Inferior parietal cortex (tissue), 1 donor: ENCODE data around the gene EGFL8.
A peak's percentile ranks its signal among the peaks of the same experiment; 100 is the strongest.
"Not testable (repeated sequence)": the region's sequence is repeated elsewhere in the genome, so short reads cannot be mapped to it uniquely, and the experiment has no call there.

ENCODE experiments used
- DNase-seq: peaks from one replicate; pipeline ENCODE4 v3.0.0-alpha.2; 2016; ENCODE audit errors: extremely low spot score

Gene EGFL8

DNA sequence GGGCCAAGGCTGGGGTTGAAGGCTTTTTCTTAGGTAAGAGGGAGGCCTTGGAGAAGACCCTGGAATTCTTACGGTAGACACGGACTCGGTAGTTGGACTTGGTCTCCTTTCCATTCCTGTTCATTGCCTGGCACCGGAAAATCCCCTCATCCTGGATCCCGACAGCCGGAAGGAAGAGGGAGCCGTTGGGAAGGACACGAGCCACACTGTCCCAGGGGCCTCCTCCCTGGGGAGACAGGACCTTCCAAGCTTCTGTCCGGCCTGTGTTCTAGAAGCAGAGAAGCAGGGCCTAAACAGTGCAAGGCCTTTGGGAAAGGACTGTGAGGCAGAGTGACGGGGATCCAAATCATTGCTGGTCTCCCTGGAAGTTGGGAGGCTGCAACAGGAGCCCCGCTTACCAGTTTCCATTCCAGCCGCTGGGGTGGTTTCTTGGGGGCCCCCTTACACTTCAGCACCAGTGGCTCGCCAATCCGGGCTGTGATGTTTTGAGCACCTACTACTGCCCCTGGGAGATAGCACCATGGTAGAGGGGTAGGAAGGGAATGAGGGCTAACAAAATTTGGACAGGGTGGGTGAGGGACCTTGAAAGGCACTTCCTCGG lies 19.2 kb downstream of the EGFL8 start:
- no peak for DNase-seq

DNA sequence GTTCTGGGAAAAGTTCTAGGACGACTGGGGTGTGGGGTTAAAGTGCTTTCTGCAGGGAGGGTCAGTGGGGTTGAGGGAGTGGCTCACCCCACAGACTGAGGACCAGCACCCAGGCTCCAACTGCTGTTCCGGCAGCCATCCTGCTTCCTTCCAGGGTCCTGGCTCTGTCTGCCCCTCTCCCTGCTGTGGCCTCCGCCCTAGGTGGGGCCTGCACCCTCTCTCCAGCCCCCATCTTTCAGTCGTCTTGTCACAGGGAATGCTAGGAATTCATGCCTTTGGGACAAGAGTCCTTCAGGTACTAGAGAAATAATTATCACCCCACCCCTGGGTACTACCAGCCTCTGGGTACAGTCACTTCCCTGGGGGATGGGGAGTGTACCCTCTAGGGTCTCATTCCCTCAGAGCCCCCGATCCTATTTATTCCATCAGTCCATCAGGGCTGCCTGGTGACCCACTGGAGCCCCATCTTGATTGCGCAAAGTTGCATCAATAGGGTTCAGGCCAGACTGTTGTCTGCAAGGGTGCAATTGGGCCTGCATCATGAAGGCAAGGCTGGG lies 19.8 kb downstream of the EGFL8 start, which contains the start of gene AGER:
Gene AGER, minus strand, starts transcription at position 170 of the 557 bp plus-strand sequence. Its CDS starts 31 bp downstream, at position 139.
- DNase-seq = no peak

DNA sequence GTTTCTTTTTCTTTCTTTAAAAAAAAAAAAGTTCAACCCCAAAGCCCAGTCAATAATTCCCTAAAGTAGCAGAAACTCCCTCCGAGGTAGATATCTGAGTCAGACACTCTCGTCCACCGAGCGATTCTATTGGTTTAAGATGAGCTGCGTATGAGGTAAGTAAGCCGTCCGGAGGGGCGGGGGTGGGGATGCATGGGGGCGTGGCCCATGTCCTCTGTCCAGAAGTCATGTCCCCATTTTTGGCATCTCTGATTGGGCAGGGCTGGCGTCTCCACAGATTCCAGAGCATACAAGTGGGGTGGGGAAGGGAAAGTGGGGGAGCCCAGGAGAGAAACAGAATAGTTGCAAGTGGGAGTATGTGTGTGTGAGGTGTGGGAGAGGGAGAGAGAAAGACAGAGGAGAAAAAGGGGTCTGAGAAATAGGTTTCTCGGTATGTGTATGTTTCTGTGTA lies 21.3 kb downstream of the EGFL8 start:
- not testable (repeated sequence) for DNase-seq

DNA sequence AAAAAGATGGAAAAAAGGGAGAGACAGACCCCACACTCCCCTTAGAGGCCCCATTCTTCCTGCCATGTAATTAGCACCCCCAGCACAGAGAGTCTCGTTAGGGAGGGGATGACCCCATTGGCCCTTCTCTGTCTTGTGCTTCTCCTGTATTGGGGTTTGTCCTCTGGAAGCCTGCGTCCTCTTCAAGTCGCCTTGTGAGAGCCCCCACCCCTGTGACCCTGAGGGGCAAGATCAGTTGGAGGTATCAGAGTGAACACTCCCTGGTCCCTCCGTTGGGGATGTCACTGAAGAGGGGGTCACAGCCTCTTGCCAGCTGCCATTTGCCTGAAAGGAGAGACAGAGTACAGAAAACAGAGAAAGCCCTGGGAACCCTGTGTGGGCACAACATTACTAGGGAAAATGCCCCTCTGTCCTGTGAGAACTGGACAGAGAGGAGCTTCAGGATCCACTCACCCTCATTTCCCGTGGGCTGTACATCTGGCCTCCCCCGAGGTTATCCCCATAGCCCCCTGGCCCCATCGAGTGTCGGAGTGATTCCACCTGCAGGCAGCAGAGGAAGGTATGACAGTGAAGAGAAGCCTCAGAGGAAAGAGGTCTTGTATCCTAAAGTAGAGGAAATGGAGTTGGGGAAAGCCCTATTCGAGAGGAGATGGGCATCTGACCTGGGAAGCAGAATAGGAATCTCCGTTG lies 21.9 kb downstream of the EGFL8 start:
- not testable (repeated sequence) for DNase-seq

DNA sequence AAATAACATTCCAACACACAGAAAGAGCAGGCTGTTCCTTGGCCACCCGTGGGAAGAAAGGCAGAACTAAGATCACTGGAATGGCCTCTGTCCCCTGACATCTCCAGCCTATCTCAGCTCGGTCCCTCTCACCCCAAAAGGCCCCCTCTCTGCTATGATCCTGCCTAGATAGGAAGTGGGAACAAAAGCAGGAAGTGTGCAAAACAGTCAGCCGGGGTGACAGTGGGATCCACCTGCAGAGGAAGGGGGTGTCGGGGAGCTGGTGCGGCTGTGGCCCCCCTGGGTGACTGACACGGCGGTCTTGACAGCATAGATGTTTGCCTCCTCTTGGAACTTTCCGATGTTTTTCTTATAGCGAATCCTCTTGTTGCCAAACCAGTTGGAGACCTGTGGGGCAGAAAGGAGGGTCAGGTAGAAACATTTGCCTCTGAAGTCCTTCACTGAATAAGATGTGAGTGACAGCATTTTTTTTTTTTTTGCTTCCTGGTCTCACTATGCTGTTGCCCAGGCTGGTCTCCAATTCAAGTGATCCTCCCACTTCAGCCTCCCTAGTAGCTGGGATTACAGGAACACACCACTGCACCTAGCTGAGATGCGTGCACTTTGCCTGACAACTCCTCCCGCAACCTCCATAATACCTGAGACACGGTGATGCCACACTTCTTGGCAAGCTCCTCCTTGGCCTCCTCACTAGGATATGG lies 22.8 kb downstream of the EGFL8 start:
- no peak for DNase-seq

DNA sequence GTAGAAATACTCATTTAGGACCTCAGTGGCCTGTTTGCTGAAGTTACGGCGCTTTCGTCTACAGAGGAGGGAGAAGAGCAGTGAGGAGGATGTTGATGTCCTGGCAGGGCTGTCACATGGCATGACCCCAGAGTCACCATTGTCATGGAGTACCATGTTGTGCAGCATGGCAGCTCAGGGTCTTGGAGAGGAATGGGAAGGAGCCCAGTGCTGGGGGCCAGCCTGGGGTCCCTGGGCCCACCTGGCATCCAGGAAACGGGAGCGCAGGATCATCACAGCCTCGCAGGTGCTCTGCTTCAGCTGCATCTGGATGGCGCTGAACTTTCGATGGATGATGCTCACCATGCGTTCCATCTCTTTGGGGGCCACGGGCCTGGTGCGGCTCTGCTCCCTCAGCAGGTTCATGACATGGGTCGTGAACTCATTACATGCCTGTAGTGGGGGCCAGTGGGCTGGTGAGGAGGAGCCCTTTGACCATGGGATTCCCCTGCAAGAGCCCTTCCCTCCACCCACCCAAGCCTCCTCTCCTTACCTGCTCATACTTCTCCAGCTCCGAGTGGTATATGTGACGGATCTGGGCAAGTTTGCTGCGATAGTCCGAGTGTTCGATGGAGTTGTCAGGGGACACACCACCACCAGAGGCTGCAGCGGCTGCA lies 23.5 kb downstream of the EGFL8 start:
- not testable (repeated sequence) for DNase-seq

DNA sequence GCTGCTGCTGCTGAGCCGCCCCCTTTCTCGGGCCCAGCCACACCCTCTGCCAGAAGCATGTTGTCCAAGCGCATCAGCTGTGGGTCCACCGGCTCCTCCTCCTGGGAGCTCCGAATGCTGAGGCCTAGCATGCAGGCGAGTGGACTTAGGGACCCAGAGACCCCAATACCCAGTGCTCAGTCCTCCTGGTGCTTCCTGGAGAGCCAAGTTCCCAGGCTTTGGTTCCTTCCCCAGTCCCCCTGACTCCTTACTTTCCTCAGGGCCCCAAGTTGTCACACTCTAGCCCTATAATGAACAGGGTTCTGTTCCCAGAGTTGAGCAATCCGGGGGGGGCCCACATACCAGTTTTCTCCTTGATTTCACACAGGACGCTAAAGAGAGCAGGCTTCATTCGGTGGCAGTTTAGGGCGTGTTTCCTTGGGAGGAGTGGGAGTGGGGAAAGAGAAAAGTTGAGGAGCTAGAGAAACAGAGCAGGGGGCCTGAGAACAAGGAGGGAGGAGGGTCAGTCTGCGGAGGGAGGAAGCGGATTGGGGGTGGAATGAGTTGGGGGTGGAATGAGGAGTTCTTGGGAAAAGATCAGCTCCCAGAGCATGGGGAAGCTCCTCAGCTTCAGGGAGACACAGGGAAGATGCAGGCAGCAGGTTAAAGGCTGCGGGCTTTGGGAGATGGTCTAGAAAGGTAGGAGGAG lies 24.1 kb downstream of the EGFL8 start:
- DNase-seq = no peak

DNA sequence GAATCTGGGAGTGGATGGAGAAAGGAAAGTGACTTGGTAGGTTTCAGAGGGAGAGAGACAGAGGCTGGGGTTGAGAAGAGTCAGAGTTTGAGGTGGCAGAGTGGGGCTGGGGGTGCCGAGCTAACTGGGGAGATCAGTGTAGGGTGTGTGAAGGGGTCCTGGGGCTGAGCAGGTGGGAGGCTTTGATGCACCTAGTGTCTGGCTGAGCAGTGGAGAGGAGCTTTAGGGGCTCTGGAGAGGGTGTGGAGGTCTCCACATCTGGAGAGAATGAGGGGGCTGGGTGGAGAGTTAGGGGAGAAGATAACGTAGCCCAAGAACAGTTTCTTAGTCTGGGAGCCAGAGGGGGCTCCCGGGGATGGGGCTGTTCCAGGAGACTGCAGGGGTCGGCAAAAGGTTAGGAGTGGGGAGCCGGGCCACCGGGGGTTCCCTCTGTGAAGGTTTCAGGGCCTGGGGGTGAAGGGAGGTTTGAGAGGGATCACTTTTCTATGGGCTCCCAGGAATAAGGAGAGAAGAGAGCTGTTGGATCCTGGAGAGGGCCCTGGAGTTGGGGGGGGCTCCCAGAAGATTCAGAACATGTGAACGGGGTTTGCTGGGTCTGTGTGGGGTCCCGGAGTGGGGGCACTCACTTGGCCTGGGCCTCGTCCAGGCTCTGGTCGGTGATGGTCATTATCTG lies 24.8 kb downstream of the EGFL8 start:
- DNase-seq = no peak

DNA sequence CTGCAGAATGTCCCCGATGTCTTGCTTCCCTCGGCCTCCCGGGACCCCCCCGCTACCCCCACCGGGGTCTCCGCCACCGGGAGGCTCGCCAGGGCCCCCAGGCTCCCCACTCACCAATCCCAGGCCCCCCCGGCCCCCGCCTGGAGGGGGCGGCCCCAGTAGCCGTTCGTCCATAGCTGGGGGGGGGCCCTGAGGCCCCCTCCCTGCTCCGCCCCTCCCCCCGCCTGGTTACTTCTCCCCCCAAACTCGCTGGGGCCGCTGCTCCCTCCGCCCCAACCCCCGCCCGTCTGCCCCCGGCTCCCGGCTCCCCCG lies 25.3 kb downstream of the EGFL8 start:
- DNase-seq = no peak

DNA sequence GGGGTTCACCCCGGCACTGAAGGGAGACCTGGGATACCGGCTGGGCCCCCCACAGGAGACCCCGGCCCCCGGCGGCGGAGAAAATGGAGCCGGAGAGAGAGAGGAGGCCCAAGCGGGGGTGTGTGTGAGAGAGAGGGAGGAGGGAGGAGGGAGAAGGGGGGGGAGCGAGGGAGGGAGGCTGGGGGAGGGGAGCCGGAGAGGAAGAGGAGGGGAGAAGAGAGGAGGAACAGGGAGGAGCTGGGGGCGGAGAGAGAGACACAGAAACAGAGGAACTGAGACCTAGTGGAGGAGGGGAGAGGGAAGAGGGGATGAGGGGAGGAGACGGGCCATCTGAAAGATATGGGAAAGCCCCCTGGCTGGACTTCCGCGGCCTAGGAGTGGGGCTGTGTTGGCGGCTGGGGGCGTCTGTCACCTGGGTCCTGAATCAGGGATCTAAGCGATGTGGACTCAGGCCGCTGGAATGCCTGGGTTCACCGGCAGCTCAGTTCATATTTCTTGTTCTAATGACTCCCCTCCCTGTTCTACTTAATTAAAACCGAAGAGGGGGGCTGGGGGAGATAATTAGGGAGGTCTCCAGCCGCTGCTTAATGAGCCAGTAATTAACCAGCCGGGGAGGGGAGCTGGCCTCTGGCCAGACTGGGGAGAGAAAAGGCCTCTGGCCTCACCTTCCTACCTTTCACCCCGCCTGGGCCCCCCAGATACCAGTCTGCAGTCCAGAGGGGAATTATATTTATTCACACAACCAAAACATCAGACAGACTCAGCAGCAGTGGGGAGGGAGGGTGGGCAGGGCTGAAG lies 25.9 kb downstream of the EGFL8 start, which contains the start of gene PBX2:
Gene PBX2, minus strand, starts transcription at position 149 of the 798 bp plus-strand sequence. CDS start 287 bp downstream, outside the sequence.
- peak; percentile 77 for DNase-seq

DNA sequence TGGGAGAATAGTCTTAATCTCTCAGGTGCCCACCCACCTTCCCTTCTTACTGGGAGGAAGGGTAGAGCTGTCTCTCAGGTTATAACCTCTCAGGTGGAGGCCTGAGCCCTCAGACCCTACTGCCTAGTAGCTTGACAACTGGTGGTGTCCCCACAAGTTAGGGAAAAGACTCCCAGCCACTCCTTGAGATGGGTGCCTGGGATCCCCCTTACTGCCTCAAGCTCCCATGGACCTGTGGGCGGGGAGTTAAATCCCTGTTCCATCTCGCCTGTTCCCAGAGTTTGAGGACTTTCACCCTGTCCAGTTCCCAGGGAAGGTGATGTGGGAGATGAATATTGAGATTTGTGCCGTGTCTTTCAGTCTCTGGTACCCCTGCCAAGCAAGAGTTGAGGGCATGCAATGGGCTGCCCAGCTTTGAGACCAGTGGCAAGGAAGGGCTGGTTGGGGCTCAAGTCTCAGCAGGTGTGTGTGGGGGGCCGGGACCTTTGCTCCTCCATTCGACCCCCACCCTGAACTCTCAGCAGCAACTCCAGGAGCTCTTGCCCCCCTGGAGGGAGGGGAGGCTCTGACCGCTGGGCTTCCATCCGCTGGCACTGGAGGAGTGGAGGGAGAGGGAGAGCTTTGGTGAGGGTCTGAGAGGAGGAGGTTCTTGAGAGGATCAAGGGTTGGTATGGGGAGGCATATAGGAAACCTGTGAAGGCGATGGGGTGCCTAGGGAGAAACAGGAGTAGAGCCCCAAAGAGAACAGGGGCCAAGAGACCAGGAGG lies 26.7 kb downstream of the EGFL8 start:
- no peak for DNase-seq

DNA sequence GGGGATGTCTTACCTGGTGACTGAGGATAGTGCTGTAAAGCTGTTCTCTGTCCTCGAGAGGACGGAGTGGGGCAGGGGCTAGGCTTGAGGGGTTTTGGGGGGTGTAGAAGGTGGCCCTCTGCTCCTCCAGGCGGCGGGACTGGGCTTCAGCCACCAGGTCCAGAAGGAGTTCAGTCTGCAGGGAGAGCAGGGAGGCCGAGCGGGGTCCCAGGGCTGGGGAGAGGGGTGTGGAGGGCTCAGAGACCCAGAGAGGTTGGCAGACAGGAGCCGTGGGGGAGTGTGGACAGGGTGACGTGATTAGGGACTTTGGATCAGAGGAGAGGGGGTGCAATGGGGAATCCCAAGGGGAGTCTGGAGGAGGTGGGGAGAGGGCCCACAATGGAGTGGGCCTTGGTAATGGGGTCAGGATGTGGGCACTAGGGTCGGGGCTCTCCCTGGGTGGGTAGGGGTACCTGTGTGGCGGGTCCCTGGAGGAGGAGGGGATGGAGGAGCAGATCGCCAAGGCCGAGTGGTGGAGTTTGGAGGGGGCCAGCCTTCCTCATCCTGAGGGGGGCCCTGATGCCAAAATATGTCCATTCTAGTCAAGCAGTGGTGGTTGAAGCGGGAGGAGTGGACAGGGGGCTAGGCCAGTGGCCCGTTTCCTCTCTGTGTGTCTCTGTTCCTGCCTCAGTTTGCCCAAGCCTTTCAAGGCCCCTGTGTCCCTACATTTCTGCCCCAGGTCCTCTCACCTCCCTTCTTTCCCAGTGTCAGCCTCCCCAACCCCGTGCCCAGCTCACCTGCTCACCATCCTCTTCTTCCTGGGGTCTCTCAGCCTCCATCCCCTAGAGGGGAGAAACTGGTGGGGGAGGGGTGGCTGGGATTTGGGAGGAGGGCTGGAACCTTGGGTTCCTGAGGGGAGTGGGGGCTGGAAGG lies 27.6 kb downstream of the EGFL8 start:
- no peak for DNase-seq

DNA sequence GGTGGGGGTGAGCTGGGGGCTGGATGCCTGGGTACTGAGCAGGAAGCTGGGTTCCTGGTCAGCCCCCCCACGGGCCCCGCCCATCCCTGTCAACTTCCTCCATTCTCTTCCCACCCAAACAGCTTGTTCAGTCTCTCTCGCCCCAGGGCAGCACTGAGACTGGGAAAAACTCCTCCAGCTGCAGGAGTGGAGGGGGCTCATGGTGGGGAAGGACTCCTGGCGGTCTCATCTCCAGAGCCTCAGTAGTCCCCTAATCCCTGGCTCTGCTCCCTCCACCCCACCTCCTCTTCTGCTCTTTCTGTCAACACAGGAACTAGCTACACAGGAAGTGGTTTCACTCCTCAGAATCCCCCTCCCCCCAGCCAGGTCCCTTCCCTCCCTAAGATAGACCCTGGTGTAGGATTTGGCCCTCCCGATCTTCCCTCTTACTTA lies 28.2 kb downstream of the EGFL8 start, which contains the start of gene GPSM3:
Gene GPSM3, minus strand, starts transcription at position 36 of the 432 bp plus-strand sequence. CDS start 130 bp downstream, outside the sequence.
- no peak for DNase-seq

DNA sequence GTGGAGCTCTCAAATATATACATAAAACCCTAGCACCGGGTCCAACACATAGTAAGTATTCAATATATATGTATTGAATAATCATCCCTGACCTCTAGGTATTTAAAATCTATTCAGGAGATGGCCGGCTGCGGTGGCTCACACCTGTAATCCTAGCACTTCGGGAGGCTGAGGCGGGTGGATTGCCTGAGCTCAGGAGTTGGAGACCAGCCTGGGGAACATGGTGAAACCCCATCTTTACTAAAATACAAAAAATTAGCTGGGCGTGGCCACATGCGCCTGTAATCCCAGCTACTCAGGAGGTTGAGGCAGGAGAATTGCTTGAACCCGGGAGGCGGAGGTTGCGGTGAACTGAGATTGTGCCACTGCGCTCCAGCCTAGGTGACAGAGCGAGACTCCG lies 28.7 kb downstream of the EGFL8 start:
- not testable (repeated sequence) for DNase-seq

DNA sequence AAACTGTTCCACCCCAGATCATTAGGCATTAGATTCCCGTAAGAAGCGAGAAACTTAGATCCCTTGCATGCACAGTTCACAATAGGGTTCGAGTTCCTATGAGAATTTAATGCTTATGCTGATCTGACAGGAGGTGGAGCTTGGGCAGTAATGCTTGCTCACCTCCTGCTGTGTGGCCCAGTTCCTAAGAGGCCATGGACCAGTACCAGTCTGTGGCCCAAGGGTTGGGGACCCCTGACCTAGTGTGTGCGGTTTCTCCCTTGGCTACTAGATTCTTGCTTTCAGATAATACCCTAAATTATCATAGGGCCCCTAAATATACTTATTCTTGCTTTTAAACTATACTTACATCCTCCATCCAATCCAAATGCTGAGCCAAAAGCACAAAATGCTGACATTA lies 30.0 kb downstream of the EGFL8 start:
- DNase-seq = no peak

DNA sequence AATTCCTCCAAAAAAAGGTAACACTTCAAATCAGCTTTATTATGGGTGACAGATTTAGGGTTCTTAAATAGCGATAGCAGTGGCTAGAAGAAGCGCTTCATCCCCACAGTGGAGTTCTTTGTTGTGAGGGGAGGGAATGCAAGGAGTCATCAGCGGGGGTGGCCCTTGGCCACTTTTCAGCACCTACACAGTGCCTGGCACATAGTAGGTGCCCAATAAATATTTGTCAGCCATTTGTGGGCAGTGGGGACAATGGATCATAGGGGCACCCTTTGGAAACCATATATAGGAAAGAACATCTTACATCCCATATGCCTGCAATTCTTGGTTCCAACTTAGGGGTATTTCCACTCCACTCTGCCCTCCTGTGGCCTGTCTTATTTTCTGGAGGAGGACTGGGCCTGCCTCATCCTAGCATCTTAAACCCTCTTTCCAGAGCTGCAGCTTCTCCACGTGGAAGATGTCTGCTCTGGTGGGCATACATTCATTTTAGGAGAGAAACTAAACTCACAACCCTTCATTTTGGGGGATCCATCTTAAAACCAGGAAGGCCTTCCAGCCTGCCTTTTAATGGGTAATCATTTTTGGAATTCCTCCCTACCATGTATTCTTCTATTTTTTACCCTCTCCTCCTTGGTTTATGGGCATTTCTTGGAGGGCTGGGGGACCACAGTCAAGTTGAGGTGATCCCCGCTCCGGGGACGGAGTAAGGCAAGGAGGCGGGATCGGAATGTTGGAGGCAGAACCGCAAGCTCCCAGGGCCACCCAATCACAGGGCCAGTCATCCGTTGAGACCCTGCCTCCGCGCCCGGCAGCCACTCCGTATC lies 30.6 kb downstream of the EGFL8 start:
- peak; percentile 65 for DNase-seq

DNA sequence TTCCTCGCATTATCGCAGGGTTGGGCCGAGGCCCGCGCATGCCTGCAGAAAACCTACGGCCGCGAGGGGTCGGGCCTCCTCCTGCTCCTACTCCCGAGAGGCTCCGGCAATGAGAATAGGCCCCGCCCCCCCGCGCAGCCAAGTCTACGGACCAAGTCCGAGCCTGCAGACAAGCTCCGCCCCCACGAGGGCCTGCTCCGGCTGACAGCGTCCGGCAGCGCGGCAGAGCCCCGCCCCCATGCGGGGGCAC lies 31.2 kb downstream of the EGFL8 start:
- peak; percentile 98 for DNase-seq
